Osteocyte (in vitro differentiated cells): ENCODE data around the gene CRMP1. TPM values are rescaled to one million over a fixed set of nuclear protein-coding genes. Genes with fewer than 3 reads are reported as not detected.
A peak's percentile ranks its signal among the peaks of the same experiment; 100 is the strongest.

Experiments
- DNase-seq: peaks from one replicate; pipeline ENCODE4 v3.0.0; 2021; ENCODE audit warnings: mixed read lengths; ENCODE audit not compliant: unreplicated experiment; ENCODE audit errors: extremely low spot score
- H3K27ac Mint-ChIP-seq: one replicate; pipeline ENCODE4 v1.8.0; 2021; ENCODE audit warnings: mild to moderate bottlenecking, mixed read lengths; ENCODE audit not compliant: unreplicated experiment
- H3K27me3 Mint-ChIP-seq: one replicate; pipeline ENCODE4 v1.8.0; 2021; ENCODE audit warnings: mixed read lengths; ENCODE audit not compliant: unreplicated experiment
- H3K36me3 Mint-ChIP-seq: one replicate; pipeline ENCODE4 v1.8.0; 2021; ENCODE audit warnings: mixed read lengths; ENCODE audit not compliant: unreplicated experiment
- H3K4me1 Mint-ChIP-seq: one replicate; pipeline ENCODE4 v1.8.0; 2021; ENCODE audit warnings: mixed read lengths; ENCODE audit not compliant: unreplicated experiment
- H3K4me3 Mint-ChIP-seq: one replicate; pipeline ENCODE4 v1.8.0; 2021; ENCODE audit warnings: mild to moderate bottlenecking, moderate library complexity, mixed read lengths; ENCODE audit not compliant: unreplicated experiment
- H3K9me3 Mint-ChIP-seq: one replicate; pipeline ENCODE4 v1.8.0; 2021; ENCODE audit warnings: mixed read lengths; ENCODE audit not compliant: unreplicated experiment
- CTCF ChIP-seq: fragments of 200-600 bp; sonication (generic); IDR thresholded peaks from 2 replicates; pipeline ENCODE4 v1.5.0; 2021; ENCODE audit warnings: antibody characterized with exemption, mild to moderate bottlenecking, moderate library complexity
- total RNA-seq: library from RNA; stranded (reverse); gene quantifications from 2 replicates; pipeline ENCODE4 v1.2.1, GENCODE V29; 2021

The CRMP1 gene
- total RNA-seq, 1 donor from 2014 or later, result 24.5 TPM

GRCh38 chr4:5781691-5782090, 111.2 kb downstream of the CRMP1 start:
- H3K27me3 Mint-ChIP-seq, result no peaks in the 10 kb centered on the region
- H3K27ac Mint-ChIP-seq, result no peak overlapping the region
- peaks cover under 1% of the 10 kb centered on the region for H3K9me3 Mint-ChIP-seq
- peaks cover 3% of the 10 kb centered on the region for H3K4me1 Mint-ChIP-seq
- TF ChIP-seq CTCF, result no peak
- no peak overlapping the region for H3K4me3 Mint-ChIP-seq
- peaks cover 32% of the 10 kb centered on the region for H3K36me3 Mint-ChIP-seq
- no peak for DNase-seq

- Mint-ChIP-seq H3K36me3 (peaks cover 35% of the 10 kb centered on the region), H3K4me1 (no peaks in the 10 kb centered on the region), H3K9me3 (peaks cover 8% of the 10 kb centered on the region), H3K4me3 (no peak overlapping the region), H3K27ac (no peak overlapping the region), H3K27me3 (no peaks in the 10 kb centered on the region)
- TF ChIP-seq CTCF, result no peak
- peak; percentile 59 for DNase-seq
Measured at GRCh38 chr4:5780831-5781480, 111.9 kb downstream of the CRMP1 start.

- TF ChIP-seq CTCF, result no peak
- Mint-ChIP-seq H3K4me3 (no peak overlapping the region), H3K27me3 (no peaks in the 10 kb centered on the region), H3K36me3 (peaks cover 36% of the 10 kb centered on the region), H3K9me3 (peaks cover 19% of the 10 kb centered on the region), H3K27ac (no peak overlapping the region), H3K4me1 (peaks cover 3% of the 10 kb centered on the region)
- DNase-seq, result no peak
Measured at GRCh38 chr4:5776510-5776909, 116.4 kb downstream of the CRMP1 start.

GRCh38 chr4:5774416-5775036, 118.4 kb downstream of the CRMP1 start:
- peak; percentile 30 for DNase-seq
- H3K9me3 Mint-ChIP-seq, result peaks cover 19% of the 10 kb centered on the region
- no peak overlapping the region for H3K4me3 Mint-ChIP-seq
- no peak overlapping the region for H3K27ac Mint-ChIP-seq
- no peak for TF ChIP-seq CTCF
- H3K27me3 Mint-ChIP-seq, result no peaks in the 10 kb centered on the region
- H3K4me1 Mint-ChIP-seq, result peaks cover 5% of the 10 kb centered on the region
- peaks cover 40% of the 10 kb centered on the region for H3K36me3 Mint-ChIP-seq

- DNase-seq, result peak; percentile 67
- peaks cover 49% of the 10 kb centered on the region for H3K36me3 Mint-ChIP-seq
- H3K9me3 Mint-ChIP-seq, result peaks cover 19% of the 10 kb centered on the region
- H3K4me3 Mint-ChIP-seq, result no peak overlapping the region
- H3K27me3 Mint-ChIP-seq, result no peaks in the 10 kb centered on the region
- no peak overlapping the region for H3K27ac Mint-ChIP-seq
- H3K4me1 Mint-ChIP-seq, result peaks cover 5% of the 10 kb centered on the region
- TF ChIP-seq CTCF, result no peak
Measured at GRCh38 chr4:5773271-5773555, 119.7 kb downstream of the CRMP1 start.
